HG03354 (cell line): Measurements from ENCODE around the gene NRIP3.
"Not testable (repeated sequence)": the region's sequence is repeated elsewhere in the genome, so short reads cannot be mapped to it uniquely, and the experiment has no call there.

Experiments used
- ATAC-seq: cut with Tn5 transposase; IDR thresholded peaks from one replicate; pipeline ENCODE4 v1.9.1; 2021; ENCODE audit warnings: mild to moderate bottlenecking; ENCODE audit not compliant: unreplicated experiment, poor library complexity, severe bottlenecking

NRIP3 gene

GRCh38 chr11:8980485-8980884 is 23.3 kb downstream of the NRIP3 start:
- ATAC-seq: no peak

- ATAC-seq: not testable (repeated sequence)
Measured at GRCh38 chr11:8979365-8979764, 24.4 kb downstream of the NRIP3 start.

- no peak for ATAC-seq
Measured at GRCh38 chr11:8973121-8973520, 30.7 kb downstream of the NRIP3 start.

- ATAC-seq: no peak
Measured at GRCh38 chr11:8971924-8972316, 31.9 kb downstream of the NRIP3 start.

GRCh38 chr11:8971196-8971923 is 32.4 kb downstream of the NRIP3 start:
- no peak for ATAC-seq

GRCh38 chr11:8967184-8967583 is 36.6 kb downstream of the NRIP3 start:
- ATAC-seq: no peak

- peak; percentile 85 for ATAC-seq
Measured at GRCh38 chr11:8964324-8965320, 39.2 kb downstream of the NRIP3 start, which contains the start of gene TMEM9B. Gene TMEM9B, minus strand, starts transcription at chr11:8964442. Its CDS starts 129 bp downstream, at chr11:8964313.

GRCh38 chr11:8963569-8964323 is 40.1 kb downstream of the NRIP3 start:
- ATAC-seq: peak; percentile 76

GRCh38 chr11:8962841-8963240 is 41.0 kb downstream of the NRIP3 start:
- no peak for ATAC-seq

GRCh38 chr11:8961401-8961800 is 42.4 kb downstream of the NRIP3 start:
- no peak for ATAC-seq

GRCh38 chr11:8959546-8960166 is 44.1 kb downstream of the NRIP3 start:
- ATAC-seq: peak; percentile 43

- no peak for ATAC-seq
Measured at GRCh38 chr11:8956860-8957259, 46.9 kb downstream of the NRIP3 start.

- no peak for ATAC-seq
Measured at GRCh38 chr11:8948886-8949285, 54.9 kb downstream of the NRIP3 start.

- ATAC-seq: no peak
Measured at GRCh38 chr11:8947230-8947943, 56.4 kb downstream of the NRIP3 start.

- no peak for ATAC-seq
Measured at GRCh38 chr11:8942518-8943066, 61.2 kb downstream of the NRIP3 start, which contains the start of gene ASCL3. Gene ASCL3, minus strand, starts transcription at chr11:8943016. Its CDS starts 4,855 bp downstream, at chr11:8938161.

- ATAC-seq: no peak
Measured at GRCh38 chr11:8941341-8942103, 62.3 kb downstream of the NRIP3 start.

GRCh38 chr11:8937659-8938058 is 66.1 kb downstream of the NRIP3 start:
- ATAC-seq: no peak

GRCh38 chr11:8937159-8937558 is 66.6 kb downstream of the NRIP3 start:
- ATAC-seq: no peak
